Measurements from ENCODE around the gene C16orf74.

The C16orf74 gene

GRCh38 chr16:85730186-85730465 is 20.8 kb downstream of the C16orf74 start:
- Histone ChIP-seq H3K4me3 (ENCODE audit: low read depth in 1 of 2, low read length in 1 of 2) (peak overlapping the region; percentile 58), H3K27me3 (no peaks in the 10 kb centered on the region), H3K27ac (peak overlapping the region; percentile 77), H3K4me1 (ENCODE audit: control insufficient read depth in 1 of 2, insufficient read depth in 1 of 2, low read depth in 1 of 2, low read length in 1 of 2) (peaks cover 40 to 41% of the 10 kb centered on the region in 2 experiments), H3K36me3 (no peaks in the 10 kb centered on the region), H3K9me3 (no peaks in the 10 kb centered on the region)
- no peak for TF ChIP-seq CTCF (IDR thresholded peaks at IDR 0.05)

- H3K27ac ChIP-seq = peak overlapping the region; percentile 77
- no peak for TF ChIP-seq CTCF (IDR thresholded peaks at IDR 0.05)
- no peaks in the 10 kb centered on the region for H3K9me3 ChIP-seq
These were observed 21.3 kb downstream of the C16orf74 start for GRCh38 chr16:85729452-85730185.

GRCh38 chr16:85728879-85729278 is 22.0 kb downstream of the C16orf74 start:
- Histone ChIP-seq H3K36me3 (no peaks in the 10 kb centered on the region), H3K27me3 (no peaks in the 10 kb centered on the region), H3K4me1 (ENCODE audit: control insufficient read depth in 1 of 2, insufficient read depth in 1 of 2, low read depth in 1 of 2, low read length in 1 of 2) (peaks cover 28% of the 10 kb centered on the region in 2 experiments), H3K4me3 (ENCODE audit: low read depth in 1 of 2, low read length in 1 of 2) (no peak overlapping the region), H3K9me3 (no peaks in the 10 kb centered on the region), H3K27ac (peak overlapping the region; percentile 77)
- TF ChIP-seq CTCF (IDR thresholded peaks at IDR 0.05) = no peak

More at GRCh38 chr16:85729452-85730185, 21.3 kb downstream of the C16orf74 start:
- H3K36me3 ChIP-seq = no peaks in the 10 kb centered on the region
- H3K4me3 ChIP-seq (ENCODE audit: low read depth in 1 of 2, low read length in 1 of 2) = peak overlapping the region; percentile 58
- peaks cover 35 to 36% of the 10 kb centered on the region in 2 experiments for H3K4me1 ChIP-seq (ENCODE audit: control insufficient read depth in 1 of 2, insufficient read depth in 1 of 2, low read depth in 1 of 2, low read length in 1 of 2)
- no peaks in the 10 kb centered on the region for H3K27me3 ChIP-seq

GRCh38 chr16:85724936-85725335 is 26.0 kb downstream of the C16orf74 start:
- no peak for TF ChIP-seq CTCF (IDR thresholded peaks at IDR 0.05)
- no peaks in the 10 kb centered on the region for H3K9me3 ChIP-seq
- no peaks in the 10 kb centered on the region for H3K27me3 ChIP-seq
- no peak overlapping the region for H3K27ac ChIP-seq
- H3K4me3 ChIP-seq (ENCODE audit: low read depth in 1 of 2, low read length in 1 of 2) = no peak overlapping the region
- no peaks in the 10 kb centered on the region for H3K36me3 ChIP-seq
- peaks cover 7 to 9% of the 10 kb centered on the region in 2 experiments for H3K4me1 ChIP-seq (ENCODE audit: control insufficient read depth in 1 of 2, insufficient read depth in 1 of 2, low read depth in 1 of 2, low read length in 1 of 2)

GRCh38 chr16:85724126-85724879 is 26.6 kb downstream of the C16orf74 start:
- H3K9me3 ChIP-seq = no peaks in the 10 kb centered on the region
- no peaks in the 10 kb centered on the region for H3K36me3 ChIP-seq
- H3K27ac ChIP-seq = no peak overlapping the region
- TF ChIP-seq CTCF (IDR thresholded peaks at IDR 0.05) = no peak
- peaks cover under 1 to 3% of the 10 kb centered on the region in 2 experiments for H3K4me1 ChIP-seq (ENCODE audit: control insufficient read depth in 1 of 2, insufficient read depth in 1 of 2, low read depth in 1 of 2, low read length in 1 of 2)
- no peaks in the 10 kb centered on the region for H3K27me3 ChIP-seq
- no peak overlapping the region for H3K4me3 ChIP-seq (ENCODE audit: low read depth in 1 of 2, low read length in 1 of 2)

Measured in neutrophil (primary cell).